ENCODE data around the gene SLC41A3. TPM values are rescaled to one million over a fixed set of nuclear protein-coding genes. Genes with fewer than 3 reads are reported as not detected.
A peak's percentile ranks its signal among the peaks of the same experiment; 100 is the strongest.

SLC41A3 gene
- total and polyA plus RNA-seq, 2 of the 8 experiments (the other 6 are each of a cell fraction or from before 2014, with no cell fraction given) = 30.2 to 56.4 TPM

DNA sequence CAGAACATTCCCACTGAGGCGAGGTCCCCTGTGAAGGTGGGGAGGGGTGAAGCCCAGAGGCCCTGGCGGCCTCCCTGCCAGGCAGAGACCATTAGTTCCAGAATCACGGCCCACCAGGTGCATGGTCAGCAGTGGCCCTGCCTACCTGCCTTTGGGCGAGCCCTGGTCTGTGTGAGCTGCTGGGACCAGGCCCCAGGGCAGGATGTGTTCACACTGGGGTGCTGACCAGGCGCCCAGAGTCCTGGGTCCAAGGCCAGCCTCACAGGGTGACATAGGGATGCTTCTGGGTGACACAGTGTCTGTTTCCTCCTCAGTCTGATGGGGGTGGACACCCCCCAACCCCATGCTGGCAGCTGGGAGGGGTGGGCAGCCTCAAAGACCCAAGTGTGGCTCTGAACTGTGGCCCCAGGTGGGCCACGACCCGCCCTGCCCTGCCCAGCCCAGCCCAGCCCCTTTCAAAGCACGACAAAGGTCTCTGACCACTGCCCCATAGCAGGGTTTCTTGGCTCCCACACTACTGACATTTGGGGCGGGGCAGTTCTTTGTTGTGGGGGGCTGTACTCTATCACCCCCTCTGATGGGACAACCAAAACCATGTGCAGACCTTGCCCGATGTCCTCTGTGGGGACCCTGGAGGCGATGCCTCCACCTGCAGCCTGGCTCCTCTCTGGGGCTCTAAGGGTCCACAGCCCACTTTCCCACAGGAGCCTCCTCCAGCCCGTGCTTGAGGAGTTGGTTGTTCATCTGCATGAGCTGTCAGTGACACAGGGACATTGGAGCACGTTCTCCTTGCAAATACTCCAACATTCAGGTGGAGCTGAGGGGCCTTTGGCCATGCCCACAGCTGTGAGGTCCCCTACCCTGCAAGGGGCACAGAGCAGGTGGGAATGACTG is 44.8 kb upstream of the SLC41A3 start:
- peaks cover 0 to 24% (median 16%) of the 10 kb centered on the region in 4 experiments; a peak in 6 of 7 replicates for H3K4me1 ChIP-seq (replicated peaks in 1 of 4; ENCODE audit: control insufficient read depth in 3 of 4, insufficient read depth in 4 of 4, low read length in 3 of 4)
- H3K27ac ChIP-seq (ENCODE audit: low read depth, low read length) = no peak overlapping the region
- H2BK120ac ChIP-seq (replicated peaks; ENCODE audit: low read depth, low read length) = no peak overlapping the region
- CTCF ChIA-PET (ENCODE audit: partially characterized antibody) = interaction anchor here (1.2 kb wide), 1 partner anchor 12 kb away, joined by 3 read pairs; no protein-coding TSS in a partner anchor
- H2BK15ac ChIP-seq (ENCODE audit: low read length) = no peak overlapping the region
- H3K9ac ChIP-seq (replicated peaks in 1 of 4; ENCODE audit: extremely low read depth in 1 of 4, low read depth in 3 of 4, low read length in 3 of 4) = no peak overlapping the region
- 87% methylated on average over 12 of the region's 13 CpGs; no CpG with 5 or more reads in 1 of the 2 experiments for WGBS, 2 experiments (ENCODE audit: extremely low coverage in 1 of 2, insufficient coverage in 1 of 2, insufficient read length in 1 of 2, insufficient replicate concordance in 2 of 2, low coverage in 1 of 2, low lambda C conversion rate in 2 of 2, missing lambda C conversion rate in 1 of 2)
- H3K4me2 ChIP-seq (ENCODE audit: insufficient read depth in 1 of 2, low read depth in 2 of 2, low read length in 2 of 2) = no peak overlapping the region
- H2AFZ ChIP-seq (ENCODE audit: low read length) = no peak overlapping the region
- H4K20me1 ChIP-seq (replicated peaks in 1 of 2; ENCODE audit: control insufficient read depth in 1 of 2, insufficient read depth in 2 of 2, low read length in 2 of 2) = no peaks in the 10 kb centered on the region
- H3K4me3 ChIP-seq (ENCODE audit: extremely low read depth in 1 of 4, insufficient read depth in 2 of 4, low read depth in 3 of 4, low read length in 4 of 4) = no peak overlapping the region
- H3K56ac ChIP-seq (replicated peaks; ENCODE audit: insufficient read length, low read depth, low read length) = no peak overlapping the region
- no peaks in the 10 kb centered on the region; a peak in 3 of 7 replicates for H3K27me3 ChIP-seq (replicated peaks in 1 of 4; ENCODE audit: control insufficient read depth in 3 of 4, extremely low read depth in 1 of 4, insufficient read depth in 3 of 4, low read length in 3 of 4)
- no peak for FAIRE-seq
- no peaks in the 10 kb centered on the region for H3K36me3 ChIP-seq (ENCODE audit: control insufficient read depth in 2 of 4, insufficient read depth in 4 of 4, low read length in 3 of 4)
- H2BK12ac ChIP-seq (ENCODE audit: low read depth, low read length) = no peak overlapping the region
- no peak overlapping the region for H3K4ac ChIP-seq (replicated peaks; ENCODE audit: insufficient read length, low read depth, low read length)
- DNase-seq (ENCODE audit: low read depth in 1 of 2, low spot score in 2 of 2) = peak in 1 of 2 experiments; percentile 31
- H4K91ac ChIP-seq (replicated peaks; ENCODE audit: insufficient read length, low read length) = no peak overlapping the region
- no peak overlapping the region for H2BK20ac ChIP-seq (ENCODE audit: low read length)
- H3K79me2 ChIP-seq (ENCODE audit: control insufficient read depth in 1 of 2, insufficient read depth in 2 of 2, low read length in 2 of 2) = no peaks in the 10 kb centered on the region
- no peaks in the 10 kb centered on the region for H3K79me1 ChIP-seq (ENCODE audit: low read depth, low read length)
- no peak overlapping the region for H2AK5ac ChIP-seq (ENCODE audit: low read depth, low read length)
- H3K23ac ChIP-seq (ENCODE audit: insufficient read length) = no peak overlapping the region
- H3K14ac ChIP-seq (ENCODE audit: insufficient read length) = no peak overlapping the region
- no peaks in the 10 kb centered on the region for H3K9me3 ChIP-seq (ENCODE audit: insufficient read depth in 2 of 2, low read depth in 1 of 2, low read length in 1 of 2)
- no peak overlapping the region for H4K5ac ChIP-seq (ENCODE audit: insufficient read length, low read depth, low read length)
- H2BK5ac ChIP-seq (ENCODE audit: low read depth, low read length) = no peak overlapping the region
- no peaks in the 10 kb centered on the region for H3K23me2 ChIP-seq (ENCODE audit: low read depth, low read length)
- H3K18ac ChIP-seq (ENCODE audit: extremely low read depth, low read length) = no peak overlapping the region
- POLR2A ChIA-PET (ENCODE audit: partially characterized antibody) = no interaction called here
- H4K8ac ChIP-seq (ENCODE audit: extremely low read depth, insufficient read depth, low read length) = no peak overlapping the region
- TF ChIP-seq SUZ12 (IDR thresholded peaks at IDR 0.05; ENCODE audit: low read length) (no peak), SIN3A (conservative IDR thresholded peaks at IDR 0.05 in 1 of 2, IDR thresholded peaks at IDR 0.05 in 1 of 2; ENCODE audit: low read depth in 1 of 2, low read length in 2 of 2) (no peak), POLR2A (IDR thresholded peaks at IDR 0.05; ENCODE audit: control extremely low read depth in 1 of 2, low read depth in 2 of 2, low read length in 2 of 2) (no peak), CBX5 (IDR thresholded peaks at IDR 0.05; ENCODE audit: low read depth, low read length) (no peak), RFX5 (IDR thresholded peaks at IDR 0.05; ENCODE audit: borderline replicate concordance, low read depth, low read length) (no peak), CREB1 (IDR thresholded peaks at IDR 0.05) (no peak), EGR1 (IDR thresholded peaks at IDR 0.05; ENCODE audit: borderline replicate concordance, low read depth, low read length) (no peak), MAFK (IDR thresholded peaks at IDR 0.05; ENCODE audit: low read depth, low read length) (no peak), GABPA (IDR thresholded peaks at IDR 0.05; ENCODE audit: borderline replicate concordance, insufficient read depth, low read length) (no peak), NRF1 (IDR thresholded peaks at IDR 0.05; ENCODE audit: low read depth, low read length) (no peak)
- TF ChIP-seq, protein P1, sequence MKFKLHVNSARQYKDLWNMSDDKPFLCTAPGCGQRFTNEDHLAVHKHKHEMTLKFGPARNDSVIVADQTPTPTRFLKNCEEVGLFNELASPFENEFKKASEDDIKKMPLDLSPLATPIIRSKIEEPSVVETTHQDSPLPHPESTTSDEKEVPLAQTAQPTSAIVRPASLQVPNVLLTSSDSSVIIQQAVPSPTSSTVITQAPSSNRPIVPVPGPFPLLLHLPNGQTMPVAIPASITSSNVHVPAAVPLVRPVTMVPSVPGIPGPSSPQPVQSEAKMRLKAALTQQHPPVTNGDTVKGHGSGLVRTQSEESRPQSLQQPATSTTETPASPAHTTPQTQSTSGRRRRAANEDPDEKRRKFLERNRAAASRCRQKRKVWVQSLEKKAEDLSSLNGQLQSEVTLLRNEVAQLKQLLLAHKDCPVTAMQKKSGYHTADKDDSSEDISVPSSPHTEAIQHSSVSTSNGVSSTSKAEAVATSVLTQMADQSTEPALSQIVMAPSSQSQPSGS (IDR thresholded peaks at IDR 0.05; ENCODE audit: low read length) = no peak
